Left lung (tissue), 10 donors: ENCODE data around the gene STAC2. TPM values are rescaled to one million over a fixed set of nuclear protein-coding genes. Genes with fewer than 3 reads are reported as not detected.
A peak's percentile ranks its signal among the peaks of the same experiment; 100 is the strongest.

ENCODE experiments used
- ATAC-seq: fragments of 200-7000 bp; cut with Tn5 transposase; one replicate; pipeline ENCODE4 v1.9.1; 2020; ENCODE audit warnings: moderate library complexity
- DNase-seq, 4 donors: peaks; one replicate each; pipeline ENCODE4 v3.0.0-alpha.2; 2013 to 2020
- H3K27ac ChIP-seq, 2 donors: fragments of 200-600 bp; sonication (generic) in 1 of 2; one replicate each; pipeline versions ENCODE4 v1.5.0 to v1.8.0; 2020 to 2021
- H3K27me3 ChIP-seq, 2 donors: fragments of 200-600 bp; sonication (generic) in 1 of 2; one replicate each; pipeline versions ENCODE4 v1.5.0 to v1.8.0; 2020 to 2021
- H3K36me3 ChIP-seq, 2 donors: fragments of 200-600 bp; sonication (generic) in 1 of 2; one replicate each; pipeline versions ENCODE4 v1.5.0 to v1.8.0; 2020 to 2021
- H3K4me1 ChIP-seq, 2 donors: fragments of 200-600 bp; one replicate each; pipeline ENCODE4 v1.8.0; 2021
- H3K4me3 ChIP-seq, 2 donors: fragments of 200-600 bp; sonication (generic) in 1 of 2; one replicate each; pipeline versions ENCODE4 v1.5.0 to v1.8.0; 2020 to 2021; ENCODE audit warnings: mild to moderate bottlenecking in 1 of 2
- H3K9me3 ChIP-seq, 2 donors: fragments of 200-600 bp; sonication (generic) in 1 of 2; one replicate each; pipeline versions ENCODE4 v1.5.0 to v1.8.0; 2020 to 2021
- intact Hi-C, 2 donors: fragments of 100-400 bp; cut with DNase I; formaldehyde crosslinking; loops; one replicate each; pipeline versions ENCODE4 v1.11.2 to v1.14.2; 2022
- polyA plus RNA-seq, 6 donors: library from polyadenylated mRNA; unstranded; fragments of 120-200 nt; gene quantifications; one replicate each; pipeline ENCODE4 v1.2.1, GENCODE V29; 2013; ENCODE audit not compliant: insufficient read length in 6 of 6
- total RNA-seq, 2 donors: library from RNA; stranded (reverse); fragmentation: NEBNext Ultra II Directional; extraction: Animal tissue kit (Norgen Biotek cat#: 25700); gene quantifications; one replicate each; pipeline ENCODE4 v1.2.1, GENCODE V29; 2021
- TF ChIP-seq, protein P1 (sequence below), 2 donors: fragments of 200-600 bp; sonication (generic) in 1 of 2; IDR thresholded peaks; one replicate each; pipeline versions ENCODE4 v1.5.0 to v1.8.0; 2021; ENCODE audit warnings: antibody characterized with exemption in 2 of 2
- donor health status: DM: no; HTN: yes; CAD: no.
- donor health status: DM: no; HTN: no; CAD: no.

The STAC2 gene
- total and polyA plus RNA-seq, 8 donors = 0.14 to 0.55 (median 0.23) TPM

GRCh38 chr17:39197380-39198185 lies 28.2 kb downstream of the STAC2 start, which contains the start of gene CACNB1:
Gene CACNB1 (minus strand): TSS chr17:39197669. CDS start chr17:39197495, 174 bp downstream.
- Histone ChIP-seq H3K4me3 (peak within 1 kb of the TSS; percentile 58 to 75), H3K4me1 (peaks cover 28 to 73% of the 10 kb centered on the region in 2 donors), H3K27ac (peak within 1 kb of the TSS; percentile 77 to 97), H3K36me3 (peaks cover 0 to 30% of the 10 kb centered on the region in 2 donors), H3K9me3 (no peaks in the 10 kb centered on the region), H3K27me3 (peaks cover 0 to 23% of the 10 kb centered on the region in 2 donors)
- TF ChIP-seq, protein P1, sequence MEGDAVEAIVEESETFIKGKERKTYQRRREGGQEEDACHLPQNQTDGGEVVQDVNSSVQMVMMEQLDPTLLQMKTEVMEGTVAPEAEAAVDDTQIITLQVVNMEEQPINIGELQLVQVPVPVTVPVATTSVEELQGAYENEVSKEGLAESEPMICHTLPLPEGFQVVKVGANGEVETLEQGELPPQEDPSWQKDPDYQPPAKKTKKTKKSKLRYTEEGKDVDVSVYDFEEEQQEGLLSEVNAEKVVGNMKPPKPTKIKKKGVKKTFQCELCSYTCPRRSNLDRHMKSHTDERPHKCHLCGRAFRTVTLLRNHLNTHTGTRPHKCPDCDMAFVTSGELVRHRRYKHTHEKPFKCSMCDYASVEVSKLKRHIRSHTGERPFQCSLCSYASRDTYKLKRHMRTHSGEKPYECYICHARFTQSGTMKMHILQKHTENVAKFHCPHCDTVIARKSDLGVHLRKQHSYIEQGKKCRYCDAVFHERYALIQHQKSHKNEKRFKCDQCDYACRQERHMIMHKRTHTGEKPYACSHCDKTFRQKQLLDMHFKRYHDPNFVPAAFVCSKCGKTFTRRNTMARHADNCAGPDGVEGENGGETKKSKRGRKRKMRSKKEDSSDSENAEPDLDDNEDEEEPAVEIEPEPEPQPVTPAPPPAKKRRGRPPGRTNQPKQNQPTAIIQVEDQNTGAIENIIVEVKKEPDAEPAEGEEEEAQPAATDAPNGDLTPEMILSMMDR (IDR thresholded peaks at IDR 0.05) = no peak
- ATAC-seq = peak; percentile 72
- intact Hi-C loops = no loop called here
- DNase-seq = peak; percentile 70 to 93 (median 82)

DNA sequence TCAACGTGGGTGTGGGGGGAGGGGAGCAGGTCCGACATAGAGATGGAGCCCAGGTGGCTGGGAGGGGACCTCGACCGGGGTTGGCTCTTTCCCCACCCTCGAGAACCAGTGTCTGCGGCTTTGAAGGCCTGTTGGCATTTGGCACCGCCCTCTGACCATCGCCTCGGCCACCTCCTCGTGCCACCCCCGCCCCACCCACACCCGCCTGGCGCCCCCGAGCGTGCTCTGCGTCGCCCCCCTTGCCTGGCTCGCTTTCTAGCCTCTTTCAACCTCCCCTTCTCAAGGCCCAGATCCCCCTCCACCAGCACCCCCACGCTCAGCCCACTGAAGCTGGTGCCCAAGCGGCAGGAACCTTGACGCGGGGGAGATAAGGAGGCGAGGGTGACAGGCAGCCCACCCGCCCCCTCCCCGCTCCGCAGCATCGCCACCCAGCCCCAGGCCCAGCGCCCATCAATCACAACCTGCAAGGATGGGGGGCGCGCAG lies 28.9 kb downstream of the STAC2 start:
- ATAC-seq (peak; percentile 54), DNase-seq (peak in 2 of 4 donors; percentile 81 to 85)
- Histone ChIP-seq H3K36me3 (peaks cover 0 to 30% of the 10 kb centered on the region in 2 donors), H3K4me1 (peaks cover 26 to 66% of the 10 kb centered on the region in 2 donors), H3K4me3 (peak overlapping the region; percentile 58 to 75), H3K9me3 (no peaks in the 10 kb centered on the region), H3K27me3 (peaks cover 0 to 23% of the 10 kb centered on the region in 2 donors), H3K27ac (peak overlapping the region; percentile 66 to 77)
- intact Hi-C loops = no loop called here
- TF ChIP-seq, protein P1 (IDR thresholded peaks at IDR 0.05) = no peak

- intact Hi-C loops = no loop called here
- Histone ChIP-seq H3K9me3 (no peaks in the 10 kb centered on the region), H3K27me3 (peaks cover 0 to 23% of the 10 kb centered on the region in 2 donors), H3K27ac (peak overlapping the region; percentile 34 to 70), H3K4me3 (peak overlapping the region; percentile 58 to 75), H3K4me1 (peaks cover 20 to 61% of the 10 kb centered on the region in 2 donors), H3K36me3 (peaks cover 0 to 30% of the 10 kb centered on the region in 2 donors)
- no peak for ATAC-seq
- no peak for DNase-seq
- TF ChIP-seq, protein P1 (IDR thresholded peaks at IDR 0.05) = no peak
Observed at GRCh38 chr17:39196241-39196807, 29.4 kb downstream of the STAC2 start.

DNA sequence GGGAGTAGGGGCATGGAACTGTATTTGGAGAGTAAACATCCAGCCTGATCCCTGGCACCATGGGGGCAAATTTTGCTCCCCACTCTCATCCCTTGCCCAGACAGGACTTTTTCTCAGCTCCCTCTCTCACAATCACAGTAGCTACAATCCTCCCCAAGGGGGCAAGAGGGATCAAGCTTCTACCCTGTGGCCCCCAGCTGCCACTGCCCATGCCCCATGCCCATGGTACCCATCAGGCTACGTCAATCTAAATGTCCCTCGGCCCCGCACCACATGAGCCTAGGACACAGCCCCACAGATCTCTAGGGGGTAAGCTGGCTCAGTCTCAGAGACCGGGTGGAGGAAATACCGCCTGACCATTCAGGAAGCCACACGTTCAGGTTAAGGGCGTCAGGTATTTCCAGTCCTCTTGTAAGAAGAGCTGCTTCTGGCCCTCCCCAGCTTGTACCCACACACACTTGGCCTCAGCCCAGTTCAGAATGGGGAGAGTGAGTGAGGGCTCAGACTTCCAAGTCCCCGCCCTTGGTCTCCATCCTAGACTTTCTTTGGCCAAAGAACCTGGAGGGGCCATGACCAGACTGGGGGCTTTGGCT lies 30.1 kb downstream of the STAC2 start:
- ATAC-seq = peak; percentile 46
- TF ChIP-seq, protein P1 (IDR thresholded peaks at IDR 0.05) = no peak
- peaks cover 0 to 35% of the 10 kb centered on the region in 2 donors for H3K36me3 ChIP-seq
- H3K27ac ChIP-seq = peak overlapping the region; percentile 43 to 73
- H3K9me3 ChIP-seq = no peaks in the 10 kb centered on the region
- peak overlapping the region in 1 of 2 donors; percentile 58 for H3K4me3 ChIP-seq
- intact Hi-C loops = no loop called here
- peaks cover 0 to 23% of the 10 kb centered on the region in 2 donors for H3K27me3 ChIP-seq
- peak in 2 of 4 donors; percentile 71 to 77 for DNase-seq
- H3K4me1 ChIP-seq = peaks cover 14 to 54% of the 10 kb centered on the region in 2 donors
